NCI-H2196 (cell line): ENCODE results near the gene NCEH1.
"Not testable (repeated sequence)": the region's sequence is repeated elsewhere in the genome, so short reads cannot be mapped to it uniquely, and the experiment has no call there.

ENCODE experiments used
- DNase-seq: peaks from one replicate; lab custom pipeline; 2025; ENCODE audit not compliant: unreplicated experiment; lab: John Stamatoyannopoulos, UW

Gene NCEH1

DNA sequence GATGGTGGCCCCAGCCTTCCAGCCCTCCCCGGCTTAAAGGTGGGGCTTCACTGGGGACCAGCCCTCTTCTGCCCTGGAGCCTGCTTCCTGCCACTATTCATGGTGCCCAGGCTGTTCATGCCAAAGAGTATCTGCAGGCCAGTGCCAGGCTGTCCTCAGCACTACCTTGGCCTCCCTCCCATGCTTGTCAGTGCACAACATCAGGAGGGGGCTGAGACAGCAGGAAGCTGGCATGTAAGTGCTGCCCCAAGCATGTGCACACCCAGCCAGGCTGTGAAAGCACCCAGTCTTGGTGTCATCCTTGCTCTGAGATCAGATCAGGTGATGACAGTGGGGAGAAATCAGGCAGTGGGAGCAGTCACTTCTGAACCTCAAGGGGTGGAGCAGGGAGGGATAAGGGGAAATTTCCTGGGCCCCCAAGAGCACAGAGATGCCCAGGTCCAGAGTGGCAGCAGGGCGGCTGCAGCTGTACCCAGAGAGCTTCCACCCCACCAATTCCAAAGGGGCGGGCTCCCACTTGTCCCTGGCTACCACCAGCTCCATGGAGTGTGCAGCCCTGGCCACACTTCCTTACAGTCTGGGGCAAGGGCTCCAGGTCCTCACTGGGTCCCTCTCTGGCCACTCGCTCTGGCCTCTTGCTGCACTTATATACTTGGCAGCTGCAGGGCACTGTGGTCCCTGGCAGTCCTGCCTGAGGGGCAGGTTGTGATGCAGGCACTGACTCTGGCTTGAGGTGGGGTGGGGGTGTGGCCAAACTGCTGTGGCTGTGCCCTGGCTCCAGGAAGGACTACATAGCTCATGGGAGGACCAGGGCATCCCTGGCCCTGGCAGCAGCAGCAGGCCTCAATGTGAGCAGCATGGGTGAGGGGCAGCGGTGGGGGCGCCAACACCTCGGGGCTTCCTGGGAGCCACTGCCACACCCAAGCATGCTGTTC is 96.3 kb downstream of the NCEH1 start:
- no peak for DNase-seq

DNA sequence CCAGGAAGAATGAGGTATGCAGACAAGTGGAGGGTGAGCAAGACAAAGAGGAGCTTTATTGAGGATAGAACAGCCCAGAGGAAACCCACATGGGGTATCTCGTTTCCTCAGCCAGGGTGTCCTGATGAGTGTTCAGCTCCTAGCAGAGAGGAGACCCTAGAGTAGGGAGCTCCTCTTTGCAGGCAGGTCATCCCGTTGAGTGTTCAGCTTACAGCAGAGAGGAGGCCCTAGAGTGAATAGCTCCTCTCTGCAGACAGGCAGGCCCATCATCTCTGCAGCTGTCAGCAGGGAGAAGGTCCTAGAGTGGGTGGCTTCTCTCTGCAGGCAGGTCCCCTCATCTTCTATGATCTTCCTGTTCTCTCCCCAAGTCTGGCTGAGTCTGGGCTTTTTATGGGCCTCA is 97.0 kb downstream of the NCEH1 start:
- DNase-seq, result no peak

DNA sequence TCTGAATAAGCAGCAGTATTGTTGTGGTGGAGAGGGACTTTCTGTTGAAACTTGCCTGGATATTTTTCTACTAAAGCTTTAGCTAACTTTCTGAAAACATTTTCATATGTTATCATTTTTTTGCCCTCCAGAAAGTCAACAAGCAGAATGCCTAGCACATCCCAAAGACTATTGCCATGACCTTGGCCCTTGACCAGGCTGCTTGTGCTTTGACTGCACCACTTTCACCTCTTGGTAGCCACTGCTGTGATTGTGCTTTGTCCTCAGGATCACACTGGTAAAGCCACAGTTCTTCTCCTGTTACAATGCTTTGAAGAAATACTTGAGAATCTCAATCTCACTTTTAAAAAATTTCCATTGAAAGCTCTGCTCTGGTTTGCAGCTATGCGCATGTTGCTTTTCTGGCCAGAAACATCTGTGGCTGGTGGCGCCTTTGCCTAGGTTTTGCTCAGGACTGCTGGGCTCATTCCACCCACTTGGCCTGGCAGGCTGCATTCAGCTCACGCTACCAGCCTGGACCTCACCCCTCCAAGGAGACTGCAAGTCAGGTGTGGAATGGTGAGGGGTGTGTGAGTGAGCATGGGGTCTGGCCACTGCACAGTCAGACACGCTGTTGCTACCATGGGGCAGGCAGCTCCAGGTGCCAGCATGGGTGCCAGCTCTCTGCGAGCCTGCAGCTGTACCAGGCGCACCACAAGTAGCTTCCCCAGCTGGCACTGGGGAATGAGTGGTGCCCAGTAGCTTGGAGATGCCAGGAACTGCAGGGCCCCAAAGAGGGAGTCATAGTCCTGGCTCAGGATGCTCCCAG is 97.8 kb downstream of the NCEH1 start:
- no peak for DNase-seq

DNA sequence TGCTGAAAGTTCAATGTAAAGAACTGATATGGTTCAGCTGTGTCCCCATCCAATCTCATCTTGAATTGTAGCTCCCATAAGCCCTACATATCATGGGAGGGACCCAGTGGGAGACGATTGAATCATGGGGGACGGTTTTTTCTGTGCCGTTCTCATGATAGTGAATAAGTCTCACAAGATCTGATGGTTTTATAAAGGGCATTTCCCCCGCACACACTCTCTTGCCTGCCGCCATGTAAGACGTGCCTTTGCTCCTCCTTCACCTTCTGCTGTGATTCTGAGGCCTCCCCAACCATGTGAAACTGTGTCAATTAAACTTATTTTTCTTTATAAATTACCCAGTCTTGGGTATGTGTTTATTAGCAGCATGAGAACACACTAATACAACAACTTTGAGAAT is 101.1 kb downstream of the NCEH1 start:
- no peak for DNase-seq

DNA sequence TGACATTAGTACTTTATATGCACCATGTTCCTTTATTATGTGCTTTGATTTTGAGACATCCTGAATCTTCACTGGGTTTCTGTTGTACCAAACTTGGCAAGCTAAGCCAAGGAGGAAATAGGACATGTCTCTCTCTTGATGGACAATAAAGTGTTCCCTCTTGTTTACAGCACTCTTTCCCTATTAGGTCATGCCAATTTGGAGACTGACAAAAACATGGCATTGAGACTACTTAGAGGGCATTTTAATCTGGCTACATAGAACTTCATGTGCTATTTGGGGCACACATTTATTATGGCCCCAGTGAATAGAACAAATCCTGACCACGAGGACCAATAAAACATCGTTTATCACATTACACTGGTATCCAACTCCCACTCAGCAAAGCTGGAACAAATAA is 102.3 kb downstream of the NCEH1 start:
- DNase-seq, result no peak

DNA sequence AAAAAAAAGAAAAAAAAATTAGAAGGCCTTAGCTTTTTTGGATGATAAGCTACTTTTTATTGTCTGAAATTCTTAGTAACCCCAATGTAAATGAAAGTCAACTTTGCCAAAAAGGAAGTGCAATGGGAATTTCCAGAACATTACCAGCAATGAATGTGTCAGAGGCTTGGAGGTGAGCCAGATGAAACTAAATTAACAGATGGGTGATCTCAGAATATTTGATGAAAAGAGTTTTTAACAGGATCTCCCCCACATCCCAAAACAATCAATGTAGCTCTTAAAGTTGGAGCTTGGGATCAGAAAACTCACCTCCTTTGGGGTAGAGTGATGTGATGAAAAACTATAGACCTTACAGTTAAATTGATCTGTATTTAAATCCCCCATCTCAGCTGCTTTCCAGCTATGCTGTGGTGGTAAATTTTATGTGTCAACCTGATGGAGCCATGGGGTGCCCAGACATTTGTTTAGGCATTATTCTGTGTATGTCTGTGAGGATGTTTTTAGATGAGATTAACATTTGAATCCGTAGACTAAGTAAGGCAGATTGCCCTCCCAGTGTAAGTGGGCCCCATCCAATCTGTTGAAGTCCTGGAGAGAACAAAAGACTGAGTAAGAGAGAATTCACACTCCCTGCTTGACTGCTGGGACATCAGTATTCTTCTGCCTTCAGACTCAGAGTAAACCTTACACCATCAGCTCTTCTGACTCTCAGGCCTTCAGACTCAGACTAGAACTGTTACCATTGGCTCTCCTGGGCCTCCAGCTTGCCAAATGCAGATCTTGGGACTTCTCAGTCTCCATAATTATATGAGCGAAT is 103.4 kb downstream of the NCEH1 start:
- peak; percentile 38 for DNase-seq

DNA sequence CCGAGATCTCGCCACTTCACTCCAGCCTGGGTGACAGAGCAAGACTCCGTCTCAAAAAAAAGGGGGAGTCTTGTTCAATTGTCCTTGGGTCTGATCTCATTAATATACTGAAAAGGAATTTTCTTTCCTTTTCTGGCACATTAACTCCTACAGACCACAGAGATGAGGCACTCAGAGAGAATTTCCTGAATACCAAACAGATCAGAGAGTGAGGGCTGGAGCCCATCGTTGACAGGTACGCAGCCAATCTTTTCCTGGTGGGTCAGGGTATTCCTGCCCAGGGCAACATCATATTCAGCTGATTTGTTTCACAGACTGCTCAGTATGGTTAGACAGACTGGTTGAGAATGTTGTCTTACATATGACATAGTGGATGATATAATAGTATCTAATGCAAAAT is 104.8 kb downstream of the NCEH1 start:
- no peak for DNase-seq

DNA sequence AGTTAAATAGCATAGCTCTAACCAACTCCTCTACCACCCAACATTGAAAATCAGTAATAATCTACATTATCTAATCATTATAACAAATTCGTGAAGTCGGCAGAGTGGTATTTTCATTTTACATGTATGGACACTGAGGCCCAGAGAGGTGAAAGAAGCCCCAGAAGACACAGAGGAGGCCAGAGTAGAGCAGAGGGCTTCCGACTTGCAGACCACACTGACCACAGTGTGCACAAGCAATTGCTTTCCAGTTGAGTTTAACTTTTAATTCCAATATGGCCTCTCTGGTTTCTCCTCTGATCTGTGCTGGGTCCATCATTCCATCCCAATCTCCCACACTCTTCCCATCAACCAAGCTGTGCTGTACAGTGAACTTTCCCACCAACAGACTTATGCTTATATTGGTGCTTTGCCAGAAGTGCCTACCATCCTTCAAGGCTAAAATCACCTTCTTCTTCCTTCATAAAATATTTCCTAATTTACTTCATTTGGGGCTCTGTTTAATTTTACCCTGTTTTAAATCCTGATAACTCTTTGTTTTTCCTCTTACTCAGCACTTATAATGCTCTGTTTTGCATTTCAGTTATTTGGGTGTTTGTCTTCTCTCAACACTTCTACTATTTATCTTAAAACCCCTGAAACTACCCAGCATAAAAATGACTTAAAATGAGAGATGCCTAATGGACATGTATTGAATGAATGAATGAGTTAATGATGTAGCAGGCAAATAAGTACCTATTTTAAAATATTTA is 105.8 kb downstream of the NCEH1 start:
- no peak for DNase-seq

DNA sequence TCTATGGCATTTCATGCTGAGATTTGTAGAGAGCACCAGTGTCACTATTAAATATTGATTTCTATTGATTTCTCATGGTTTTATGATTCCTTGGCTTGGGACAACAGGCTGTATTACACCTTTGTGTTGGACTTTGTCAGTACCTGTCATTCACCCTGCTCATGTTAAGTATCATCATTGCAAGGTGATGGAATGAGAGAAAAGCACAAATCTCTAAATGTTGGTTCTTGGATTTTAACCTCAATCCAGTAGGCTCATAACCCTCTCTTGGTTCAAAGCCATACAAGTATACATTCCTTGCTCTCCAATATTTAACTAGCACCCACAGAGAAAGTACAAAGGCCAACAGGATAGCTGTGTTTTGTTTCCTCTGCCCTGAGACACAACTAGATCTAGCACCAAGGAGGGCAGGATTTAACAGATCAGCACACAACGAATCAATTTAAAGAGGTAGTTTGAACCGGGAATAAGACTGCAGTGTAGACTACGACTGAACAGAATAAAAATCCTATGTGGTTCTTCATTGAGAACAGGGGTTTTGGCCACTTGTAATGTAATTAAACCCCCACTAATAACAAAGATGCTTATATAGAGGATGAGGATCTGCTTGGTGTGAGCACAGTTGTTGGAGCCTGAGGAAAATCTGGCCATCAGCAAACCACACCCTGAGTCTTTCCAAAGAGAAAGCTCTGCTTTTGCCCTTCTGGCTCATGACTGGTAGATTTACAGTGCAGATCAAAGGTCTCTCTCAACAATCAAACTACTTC is 109.6 kb downstream of the NCEH1 start:
- no peak for DNase-seq

DNA sequence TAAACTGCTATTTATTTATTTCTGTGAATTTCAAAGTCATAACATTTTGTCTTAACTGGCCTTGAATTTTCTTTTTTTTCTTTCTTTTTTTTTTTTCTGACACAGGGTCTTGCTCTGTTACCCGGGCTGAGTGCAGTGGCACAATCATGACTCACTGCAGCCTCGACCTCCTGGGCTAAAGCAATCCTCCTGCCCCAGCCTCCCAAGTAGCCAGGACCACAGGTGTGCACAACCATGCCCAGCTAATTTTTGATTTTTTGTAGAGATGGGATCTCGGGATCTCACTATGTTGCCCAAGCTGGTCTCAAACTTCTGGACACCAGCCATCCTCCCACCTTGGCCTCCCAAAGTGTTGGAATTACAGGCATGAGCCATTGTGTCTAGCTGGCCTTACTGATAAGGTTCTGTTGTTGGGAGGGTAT is 110.2 kb downstream of the NCEH1 start:
- DNase-seq, result no peak

DNA sequence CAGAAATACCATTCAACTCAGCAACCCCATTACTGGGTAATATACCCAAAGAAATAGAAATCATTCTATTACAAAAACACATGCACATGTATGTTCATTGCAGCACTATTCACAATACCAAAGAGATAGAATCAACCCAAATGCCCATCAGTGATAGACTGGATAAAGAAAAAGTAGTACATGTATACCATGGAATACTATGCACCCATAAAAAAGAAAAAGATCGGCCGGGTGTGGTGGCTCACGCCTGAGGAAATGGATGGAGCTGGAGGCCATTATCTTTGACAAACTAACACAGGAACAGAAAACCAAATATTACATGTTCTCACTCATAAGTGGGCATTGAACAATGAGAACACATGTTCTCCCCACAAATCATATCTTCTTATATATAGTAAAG is 112.0 kb downstream of the NCEH1 start:
- no peak for DNase-seq

DNA sequence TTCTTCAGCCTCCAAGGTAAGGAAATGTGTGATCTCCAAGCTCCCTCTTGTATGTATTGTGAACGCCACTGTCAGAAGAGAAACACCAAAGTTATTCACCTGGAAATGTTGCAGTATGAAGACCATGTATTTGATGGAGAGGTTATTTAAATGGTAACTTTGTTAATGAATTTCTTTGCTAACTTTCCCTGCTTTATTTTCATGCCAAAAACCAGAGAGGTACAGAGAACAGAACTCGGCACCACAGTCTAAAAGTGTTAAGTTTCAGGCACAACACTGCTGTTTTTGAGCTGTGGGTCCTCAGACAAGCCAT is 114.5 kb downstream of the NCEH1 start:
- no peak for DNase-seq

DNA sequence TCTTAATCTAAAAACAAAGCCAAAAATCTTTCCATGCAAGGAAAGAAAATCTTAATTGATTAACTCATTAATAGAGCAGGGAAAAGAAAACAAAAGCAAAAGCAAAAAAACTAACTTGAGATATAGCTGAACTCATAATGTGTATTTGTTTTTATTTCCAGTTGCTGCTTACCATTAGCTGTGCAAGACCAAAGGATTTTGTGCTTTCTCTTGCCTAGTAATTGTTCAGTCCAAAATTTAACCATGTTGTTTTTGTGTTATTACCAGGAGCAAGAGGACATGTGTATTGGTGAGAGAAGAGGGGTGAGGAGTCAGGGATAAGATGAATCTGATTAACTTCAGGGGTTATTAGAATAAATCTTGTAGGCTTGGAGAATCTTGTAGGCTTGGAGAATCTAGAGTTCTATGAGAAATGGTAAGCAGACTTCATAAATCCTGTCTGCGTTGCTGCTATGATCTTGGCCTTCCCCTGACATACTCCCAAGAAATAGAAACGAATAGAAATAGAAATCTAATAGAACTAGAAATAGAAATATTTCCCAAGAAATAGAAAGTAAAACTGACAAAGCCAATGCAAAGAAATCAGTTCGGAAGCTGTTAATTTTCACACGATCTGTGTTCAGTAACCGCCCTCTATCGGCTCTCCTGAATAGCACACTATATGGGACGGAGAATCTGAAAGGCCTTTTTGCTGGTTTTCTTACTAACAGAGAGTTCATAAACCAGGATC is 115.0 kb downstream of the NCEH1 start:
- peak; percentile 83 for DNase-seq

DNA sequence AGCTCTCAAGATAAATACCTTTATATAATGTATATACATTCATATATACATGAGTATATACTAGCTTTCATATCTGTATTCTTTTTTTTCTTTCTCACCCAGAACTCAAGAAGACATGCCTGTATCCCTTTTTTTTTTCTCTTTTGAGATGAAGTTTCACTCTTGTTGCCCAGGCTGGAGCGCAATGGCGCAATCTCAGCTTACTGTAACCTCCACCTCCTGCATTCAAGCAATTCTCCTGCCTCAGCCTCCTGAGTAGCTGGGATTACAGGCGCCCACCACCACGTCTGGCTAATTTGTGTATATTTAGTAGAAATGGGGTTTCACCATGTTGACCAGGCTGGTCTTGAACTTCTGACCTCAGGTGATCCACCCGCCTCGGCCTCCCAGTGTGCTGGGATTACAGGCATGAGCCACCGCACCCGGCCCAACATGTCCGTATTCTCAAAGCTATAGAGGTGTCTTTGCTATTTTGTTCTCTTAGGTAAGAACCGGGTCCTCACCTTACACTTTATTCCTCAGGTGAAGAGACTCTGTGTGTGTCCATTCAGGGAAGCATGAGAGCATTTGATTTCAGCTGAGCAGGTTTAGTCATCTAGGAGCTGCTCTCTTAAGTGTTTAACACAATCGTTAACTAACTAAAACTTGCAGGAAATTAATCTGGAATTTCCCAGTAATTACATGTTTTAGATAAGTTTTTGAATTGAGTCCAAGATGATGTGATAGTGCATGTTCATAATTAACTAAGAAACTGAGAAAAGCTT is 115.8 kb downstream of the NCEH1 start:
- not testable (repeated sequence) for DNase-seq

DNA sequence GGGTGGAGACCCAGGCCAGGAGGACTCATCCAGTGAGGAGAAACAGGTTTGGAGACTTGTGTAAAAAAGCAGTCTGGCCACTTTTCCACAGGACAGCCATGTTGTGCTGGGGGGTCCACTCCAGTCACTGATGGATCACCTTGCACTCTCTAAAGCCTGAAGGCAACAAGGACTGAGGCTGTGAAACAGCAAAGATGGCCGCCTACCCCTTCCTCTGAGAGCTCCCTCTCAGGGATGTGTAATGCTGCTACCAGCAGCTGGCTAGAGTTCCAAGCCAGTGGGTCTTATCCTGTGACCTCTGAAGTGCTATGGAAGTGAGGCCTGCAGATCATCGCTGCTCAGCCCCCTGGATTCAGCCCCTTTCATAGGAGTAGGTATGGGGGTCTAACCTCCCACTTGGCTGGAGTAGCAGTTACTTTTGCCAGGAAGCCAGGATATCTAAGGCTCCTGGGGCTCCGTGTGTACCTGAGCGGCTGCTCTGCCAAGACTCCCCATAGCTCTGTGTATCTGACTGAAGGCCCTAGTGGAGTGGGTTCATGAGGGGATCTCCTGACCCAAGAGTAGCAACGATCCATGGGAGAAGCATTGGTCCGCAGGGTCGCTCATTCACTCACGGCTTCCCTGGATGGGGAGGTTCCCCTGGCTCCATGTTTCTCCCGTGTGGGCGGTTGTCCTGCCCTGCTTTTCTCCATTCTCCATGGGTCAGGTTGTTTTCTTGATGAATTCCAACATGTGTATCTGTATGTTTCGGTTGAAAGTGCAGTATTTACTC is 117.8 kb downstream of the NCEH1 start:
- DNase-seq, result no peak

DNA sequence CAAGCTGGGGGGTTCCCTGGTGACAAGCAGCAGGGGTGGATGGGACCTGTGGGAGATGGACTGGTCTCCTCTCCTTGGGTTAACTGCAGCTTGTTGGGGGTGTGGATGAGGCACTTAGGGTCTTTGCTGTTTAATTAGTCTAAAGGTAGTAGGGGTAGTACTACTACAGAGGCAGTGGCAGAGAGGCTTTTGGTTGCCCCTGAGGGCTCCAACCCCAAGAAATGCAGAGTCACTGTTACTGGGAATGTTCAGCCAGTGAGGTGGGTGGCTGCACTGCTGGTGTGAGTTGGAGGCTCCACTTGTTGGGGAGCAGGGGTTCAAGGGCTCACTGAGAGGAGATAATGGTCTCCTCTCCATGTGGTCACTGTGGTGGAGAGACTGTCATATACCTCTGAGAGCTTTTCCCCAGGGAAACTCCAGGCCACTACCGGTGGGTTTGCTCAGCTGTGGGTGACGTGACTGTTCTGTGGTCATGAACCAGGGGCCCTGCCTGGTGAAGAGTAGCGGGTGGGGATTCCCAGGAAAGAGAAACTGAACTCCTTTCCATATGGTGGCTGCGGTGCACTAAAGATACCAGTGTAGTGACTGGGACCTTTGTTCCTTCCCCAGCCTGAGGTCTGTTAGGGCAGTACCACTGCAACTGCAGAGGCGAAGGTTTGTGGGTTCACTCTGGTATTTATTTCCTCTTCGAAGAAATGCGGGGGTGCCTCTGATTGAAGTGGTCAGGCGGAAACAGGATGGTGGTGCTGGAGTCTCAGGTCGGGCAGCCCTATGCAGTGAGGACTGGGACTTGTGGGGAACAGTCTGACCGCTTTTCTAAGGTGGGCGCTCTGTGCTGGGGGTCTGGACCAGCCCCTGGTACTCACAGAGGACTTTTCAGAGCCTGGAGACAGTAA is 118.7 kb downstream of the NCEH1 start:
- no peak for DNase-seq

DNA sequence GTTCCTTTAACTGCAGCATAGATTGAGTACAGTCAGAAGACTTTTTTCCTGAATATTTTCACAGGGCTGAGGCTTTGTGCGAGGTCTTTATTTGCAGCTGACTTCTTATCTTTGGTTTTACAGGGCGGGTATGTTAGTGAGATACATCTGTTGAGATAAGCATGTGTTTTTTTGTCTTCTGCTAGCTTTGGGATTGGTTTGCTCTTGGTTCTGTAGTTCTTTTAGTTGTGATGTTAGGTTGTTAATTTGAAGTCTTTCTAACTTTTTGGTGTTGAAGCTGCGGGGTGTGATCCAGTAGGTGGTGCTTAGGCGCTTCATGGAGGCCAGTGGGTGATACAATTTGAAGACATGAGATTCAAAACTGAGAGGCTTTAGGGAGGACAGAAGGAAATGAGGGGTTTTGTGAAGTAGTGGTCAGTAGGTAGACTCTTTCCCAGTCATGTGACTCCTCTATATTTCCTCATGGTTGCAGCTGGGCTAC is 119.7 kb downstream of the NCEH1 start:
- DNase-seq, result no peak
